Lower leg skin (tissue), 3 donors: Measurements from ENCODE around the gene POLL.

ENCODE experiments used
- POLR2A ChIP-seq, 2 donors: fragments of 450-650 bp; IDR thresholded peaks; one replicate each; pipeline ENCODE4 v1.6.1; 2016 to 2017; ENCODE audit warnings: antibody characterized with exemption in 2 of 2, mild to moderate bottlenecking in 1 of 2, moderate library complexity in 1 of 2
- TF ChIP-seq, protein P1 (sequence below), 3 donors: fragments of 450-650 bp; IDR thresholded peaks; one replicate each; pipeline ENCODE4 v1.5.1; 2016; ENCODE audit warnings: antibody characterized with exemption in 3 of 3, mild to moderate bottlenecking in 3 of 3, moderate library complexity in 2 of 3

DNA sequence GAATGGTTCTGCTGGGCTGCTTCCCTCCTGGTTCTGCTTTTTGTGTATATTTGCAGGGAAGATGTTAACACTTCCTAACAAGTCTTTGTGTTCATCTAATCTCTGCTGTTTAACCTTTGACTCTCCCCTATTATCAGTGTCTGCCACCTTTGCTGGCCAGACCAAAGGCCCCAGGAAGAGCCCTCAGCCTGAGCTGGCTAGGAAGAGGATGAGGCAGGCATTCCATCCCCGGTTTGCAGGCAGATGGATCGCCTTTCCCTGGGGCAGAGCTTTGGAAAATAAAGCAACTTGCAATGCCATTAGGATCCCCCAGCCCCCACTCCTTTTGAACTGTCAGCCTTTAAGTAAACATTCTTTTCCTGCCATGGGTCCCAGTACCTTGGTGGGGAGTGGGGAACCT is 19.1 kb upstream of the POLL start:
- TF ChIP-seq, protein P1, sequence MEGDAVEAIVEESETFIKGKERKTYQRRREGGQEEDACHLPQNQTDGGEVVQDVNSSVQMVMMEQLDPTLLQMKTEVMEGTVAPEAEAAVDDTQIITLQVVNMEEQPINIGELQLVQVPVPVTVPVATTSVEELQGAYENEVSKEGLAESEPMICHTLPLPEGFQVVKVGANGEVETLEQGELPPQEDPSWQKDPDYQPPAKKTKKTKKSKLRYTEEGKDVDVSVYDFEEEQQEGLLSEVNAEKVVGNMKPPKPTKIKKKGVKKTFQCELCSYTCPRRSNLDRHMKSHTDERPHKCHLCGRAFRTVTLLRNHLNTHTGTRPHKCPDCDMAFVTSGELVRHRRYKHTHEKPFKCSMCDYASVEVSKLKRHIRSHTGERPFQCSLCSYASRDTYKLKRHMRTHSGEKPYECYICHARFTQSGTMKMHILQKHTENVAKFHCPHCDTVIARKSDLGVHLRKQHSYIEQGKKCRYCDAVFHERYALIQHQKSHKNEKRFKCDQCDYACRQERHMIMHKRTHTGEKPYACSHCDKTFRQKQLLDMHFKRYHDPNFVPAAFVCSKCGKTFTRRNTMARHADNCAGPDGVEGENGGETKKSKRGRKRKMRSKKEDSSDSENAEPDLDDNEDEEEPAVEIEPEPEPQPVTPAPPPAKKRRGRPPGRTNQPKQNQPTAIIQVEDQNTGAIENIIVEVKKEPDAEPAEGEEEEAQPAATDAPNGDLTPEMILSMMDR (IDR thresholded peaks at IDR 0.05) = no peak
- no peak for TF ChIP-seq POLR2A (IDR thresholded peaks at IDR 0.05)
